A549 treated with dexamethasone at 1 μM for 4 hours (cell line): Measurements from ENCODE around the gene ENSA. TPM values are rescaled to one million over a fixed set of nuclear protein-coding genes. Genes with fewer than 3 reads are reported as not detected.

Source experiments
- total RNA-seq: library from RNA; stranded (reverse); fragments of 200-300 nt; extraction: Qiagen RNA extraction; gene quantifications from 5 replicates; pipeline ENCODE4 v1.2.3, GENCODE V29; 2022

ENSA gene, protein sequence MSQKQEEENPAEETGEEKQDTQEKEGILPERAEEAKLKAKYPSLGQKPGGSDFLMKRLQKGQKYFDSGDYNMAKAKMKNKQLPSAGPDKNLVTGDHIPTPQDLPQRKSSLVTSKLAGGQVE
- 124 to 160 TPM (median 137 TPM) in 5 replicates for total RNA-seq

DNA sequence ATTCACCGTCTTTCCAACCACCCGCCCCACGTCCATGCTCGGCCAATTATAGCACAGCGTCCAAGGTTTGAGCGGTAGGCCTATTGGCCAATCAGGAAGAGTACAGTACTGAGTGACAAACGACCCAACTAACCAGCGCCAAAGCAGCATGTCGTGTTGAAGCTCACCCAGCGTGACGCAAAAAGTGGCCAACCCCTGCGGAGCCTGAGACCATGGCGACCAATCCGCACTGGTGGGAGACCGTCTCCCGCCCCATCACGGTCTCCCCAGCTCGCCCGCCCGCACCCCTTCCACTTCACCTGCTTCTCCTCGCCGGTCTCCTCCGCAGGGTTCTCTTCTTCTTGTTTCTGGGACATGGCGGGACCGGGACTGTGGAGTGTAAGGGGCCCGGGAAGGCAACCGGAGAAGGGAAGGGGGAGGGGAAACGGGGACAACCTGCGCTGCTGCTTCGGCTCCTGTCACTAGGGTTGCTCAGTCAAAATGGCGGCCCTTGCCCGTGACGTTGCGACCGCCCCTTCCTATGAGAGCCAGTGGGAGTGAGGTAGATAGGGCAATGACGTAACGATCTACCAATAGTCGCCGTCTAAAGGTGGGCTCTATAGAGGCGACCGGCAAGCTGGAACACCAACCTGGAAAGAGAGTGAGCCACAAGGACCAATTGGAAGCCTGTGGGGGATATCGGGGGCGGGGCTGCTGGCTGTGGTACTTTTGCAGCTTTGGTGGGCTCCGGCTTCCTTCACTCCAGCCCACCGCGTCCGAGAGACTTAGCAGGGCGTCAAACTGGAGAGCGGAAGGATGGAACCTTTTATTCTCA is at the start of gene ENSA:
Gene ENSA, minus strand, starts transcription at position 498 of the 814 bp plus-strand sequence. Its CDS starts 142 bp downstream, at position 356.

DNA sequence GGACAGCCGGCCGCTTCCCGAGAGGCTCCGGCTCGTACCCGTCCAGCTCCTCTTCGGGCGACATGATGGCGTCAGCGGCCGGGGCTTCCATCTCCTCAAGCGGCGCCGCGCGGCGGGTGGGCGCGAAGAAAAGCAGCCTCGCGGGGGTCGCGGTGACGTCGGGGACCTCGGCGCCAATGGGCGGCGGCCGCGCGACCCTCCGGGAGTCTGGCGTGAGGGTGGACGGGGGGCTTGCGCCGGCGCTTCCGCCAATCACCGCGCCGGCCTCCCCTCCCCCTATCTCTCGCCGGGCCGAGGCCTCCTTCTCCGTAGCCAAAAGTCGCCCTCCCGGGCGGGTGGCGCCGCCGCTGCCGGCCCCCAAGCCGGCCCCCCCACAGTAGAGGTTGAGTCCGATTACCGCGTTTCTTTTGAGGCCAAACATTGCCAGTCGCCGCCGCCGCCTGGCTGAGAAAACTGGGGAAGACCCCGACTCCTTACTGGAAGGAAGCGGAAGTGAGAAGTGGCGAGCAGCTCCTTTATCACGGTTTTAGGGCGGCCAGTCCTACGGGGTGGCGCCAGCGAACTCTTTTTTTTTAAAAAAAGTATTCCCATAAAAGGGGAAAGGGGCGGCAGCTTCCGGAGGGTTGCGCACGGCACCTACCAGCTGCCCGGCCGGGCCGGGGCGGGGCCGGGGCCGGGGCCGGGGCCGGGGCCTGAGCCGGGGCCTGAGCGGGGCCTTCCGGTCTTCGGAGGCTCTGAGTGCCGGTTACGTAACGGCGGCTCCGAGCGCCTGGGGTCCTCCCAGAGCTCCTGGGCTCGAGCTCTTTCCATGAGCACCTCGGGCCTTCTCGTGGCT is 50.1 kb downstream of the ENSA start, which contains the start of gene MCL1:
Gene MCL1, minus strand, starts transcription at position 501 of the 835 bp plus-strand sequence. Its CDS starts 80 bp downstream, at position 421.

Other genes with a start within 250 kb of the ENSA start
- 21.5 to 25.3 TPM (median 24.1 TPM) in 5 replicates for gene TARS2, start 142.2 kb downstream of the ENSA start, total RNA-seq
- gene ECM1, start 121.5 kb downstream of the ENSA start, total RNA-seq: 1.1 to 2.4 TPM (median 1.5 TPM) in 5 replicates
- 0.19 to 0.24 TPM in 2 of 5 replicates, not detected in the others for gene FALEC, start 113.9 kb downstream of the ENSA start, total RNA-seq
- gene ADAMTSL4, start 80.2 kb downstream of the ENSA start, total RNA-seq: 2.8 to 7.6 TPM (median 6.2 TPM) in 5 replicates
- gene MCL1, start 50.0 kb downstream of the ENSA start, total RNA-seq: 243 to 346 TPM (median 312 TPM) in 5 replicates
- 13.0 to 17.1 TPM (median 16.3 TPM) in 5 replicates for gene GOLPH3L, start 67.5 kb upstream of the ENSA start, total RNA-seq
- gene HORMAD1, start 91.3 kb upstream of the ENSA start, total RNA-seq: 7.9 to 10.7 TPM (median 9.7 TPM) in 5 replicates
- gene CTSS, start 136.2 kb upstream of the ENSA start, total RNA-seq: 15.1 to 17.0 TPM (median 16.4 TPM) in 5 replicates
- gene CTSK, start 178.6 kb upstream of the ENSA start, total RNA-seq: 1.2 to 2.1 TPM (median 1.7 TPM) in 5 replicates
- gene ARNT, start 247.0 kb upstream of the ENSA start, total RNA-seq: 9.3 to 15.0 TPM (median 14.1 TPM) in 5 replicates